SK-N-SH (cell line): Measurements from ENCODE around the gene NANS. TPM values are rescaled to one million over a fixed set of nuclear protein-coding genes. Genes with fewer than 3 reads are reported as not detected.

ENCODE experiments used
- CTCF ChIA-PET: fragments of 300-600, 350-600 bp; formaldehyde crosslinking; extraction: SDS; loops from one replicate; lab custom pipeline; 2021; lab: Yijun Ruan, JAX
- POLR2A ChIA-PET: fragments of 350-600 bp; sonication (Branson Sonifier 250); formaldehyde crosslinking; extraction: SDS; loops from one replicate; lab custom pipeline; 2020; ENCODE audit warnings: antibody characterized with exemption, inconsistent platforms; lab: Yijun Ruan, JAX
- DNase-seq: peaks from one replicate; pipeline ENCODE4 v3.0.0; 2012
- H2AFZ ChIP-seq: fragments of 200-600 bp; sonication (generic); 2 replicates; pipeline ENCODE4 v1.8.1; 2016; ENCODE audit warnings: antibody characterized with exemption, mild to moderate bottlenecking, low read depth
- H3F3A ChIP-seq: fragments of 200-600 bp; sonication (generic); replicated peaks from 2 replicates; pipeline ENCODE3; 2016; ENCODE audit warnings: antibody characterized with exemption, mild to moderate bottlenecking; ENCODE audit not compliant: insufficient read depth
- H3K27ac ChIP-seq, 2 experiments: fragments of 200-500 bp in 1 of 2; fragments of 200-600 bp in 1 of 2; sonication (Bioruptor generic) in 1 of 2; sonication (generic), shearing (Covaris generic) in 1 of 2; 2 replicates each; pipeline versions ENCODE4 v1.5.1 to v1.6.1; 2014 to 2016; ENCODE audit warnings: low read depth in 2 of 2, inconsistent platforms in 1 of 2, low read length in 1 of 2, mild to moderate bottlenecking in 1 of 2, mixed read lengths in 1 of 2
- H3K27me3 ChIP-seq: fragments of 200-600 bp; sonication (generic), shearing (Covaris generic); 2 replicates; pipeline ENCODE4 v1.6.1; 2016; ENCODE audit warnings: mixed run types; ENCODE audit not compliant: insufficient read depth
- H3K36me3 ChIP-seq, 2 experiments: fragments of 200-500 bp in 1 of 2; fragments of 200-600 bp in 1 of 2; sonication (Bioruptor generic) in 1 of 2; sonication (generic) in 1 of 2; replicated peaks in 1 of 2; 2 replicates each; pipeline versions ENCODE3 to v1.5.1; 2014 to 2016; ENCODE audit warnings: low read length in 1 of 2, mild to moderate bottlenecking in 1 of 2; ENCODE audit not compliant: insufficient read depth in 2 of 2, control insufficient read depth in 1 of 2
- H3K4me1 ChIP-seq, 2 experiments: fragments of 200-500 bp in 1 of 2; fragments of 200-600 bp in 1 of 2; sonication (Bioruptor generic) in 1 of 2; sonication (generic), shearing (Covaris generic) in 1 of 2; 2 replicates each; pipeline versions ENCODE4 v1.5.1 to v1.6.1; 2014 to 2016; ENCODE audit warnings: low read depth in 1 of 2, low read length in 1 of 2, mixed run types in 1 of 2; ENCODE audit not compliant: insufficient read depth in 2 of 2, control insufficient read depth in 1 of 2
- H3K4me2 ChIP-seq: fragments of 200-600 bp; sonication (generic), shearing (Covaris generic); 2 replicates; pipeline ENCODE4 v1.6.1; 2017; ENCODE audit warnings: mixed run types
- H3K4me3 ChIP-seq, 2 experiments: fragments of 200-500 bp in 1 of 2; fragments of 200-600 bp in 1 of 2; sonication (Bioruptor generic) in 1 of 2; sonication (generic), shearing (Covaris generic) in 1 of 2; 2 replicates each; pipeline versions ENCODE4 v1.5.1 to v1.8.1; 2014 to 2016; ENCODE audit warnings: low read depth in 2 of 2, inconsistent platforms in 1 of 2, low read length in 1 of 2, mild to moderate bottlenecking in 1 of 2, mixed read lengths in 1 of 2, moderate library complexity in 1 of 2
- H3K79me2 ChIP-seq: fragments of 200-600 bp; sonication (generic); 2 replicates; pipeline ENCODE4 v1.8.1; 2017; ENCODE audit warnings: mild to moderate bottlenecking; ENCODE audit not compliant: insufficient read depth
- H3K9ac ChIP-seq: fragments of 200-600 bp; sonication (generic); 2 replicates; pipeline ENCODE4 v1.6.1; 2017; ENCODE audit warnings: mixed run types
- H3K9me2 ChIP-seq: fragments of 200-600 bp; sonication (generic); 2 replicates; pipeline ENCODE4 v1.6.1; 2017; ENCODE audit warnings: mixed run types
- H3K9me3 ChIP-seq: fragments of 200-600 bp; sonication (generic); 2 replicates; pipeline ENCODE4 v1.6.1; 2017; ENCODE audit warnings: mixed run types, mild to moderate bottlenecking, moderate library complexity
- H4K20me1 ChIP-seq: fragments of 200-600 bp; sonication (generic); 2 replicates; pipeline ENCODE4 v1.6.1; 2017; ENCODE audit warnings: mild to moderate bottlenecking, mixed run types; ENCODE audit not compliant: insufficient read depth
- EZH2phosphoT487 ChIP-seq: fragments of 200-600 bp; sonication (generic); IDR thresholded peaks from 2 replicates; pipeline ENCODE4 v1.6.1; 2017; ENCODE audit warnings: low read depth, mixed run types, mild to moderate bottlenecking, antibody characterized with exemption, moderate library complexity, borderline replicate concordance
- FOXJ3 ChIP-seq: sonication (generic); formaldehyde crosslinking; IDR thresholded peaks from 2 replicates; pipeline ENCODE4 v1.5.1; 2020; ENCODE audit warnings: mild to moderate bottlenecking, missing genetic modification reagents
- FOXM1 ChIP-seq: IDR thresholded peaks from 2 replicates; pipeline ENCODE4 v1.4.0; 2012; ENCODE audit warnings: low read depth, mild to moderate bottlenecking
- GABPA ChIP-seq: IDR thresholded peaks from 2 replicates; pipeline ENCODE4 v1.4.0; 2012; ENCODE audit warnings: low read depth, mild to moderate bottlenecking
- GATA2 ChIP-seq: sonication (generic); formaldehyde crosslinking; IDR thresholded peaks from 2 replicates; pipeline ENCODE4 v1.5.0; 2020; ENCODE audit warnings: mild to moderate bottlenecking, missing genetic modification reagents
- MEF2A ChIP-seq: IDR thresholded peaks from 2 replicates; pipeline ENCODE4 v1.4.0; 2012; ENCODE audit warnings: low read depth, borderline replicate concordance
- POLR2AphosphoS5 ChIP-seq: IDR thresholded peaks from 2 replicates; pipeline ENCODE4 v1.6.1; 2012; ENCODE audit warnings: low read depth, low read length
- RFX5 ChIP-seq: IDR thresholded peaks from 2 replicates; pipeline ENCODE4 v1.6.1; 2012; ENCODE audit warnings: mild to moderate bottlenecking, improper control_type of control experiment, low read length
- SIN3A ChIP-seq: IDR thresholded peaks from 2 replicates; pipeline ENCODE4 v1.6.1; 2012; ENCODE audit warnings: low read depth, mild to moderate bottlenecking, low read length, moderate library complexity, borderline replicate concordance
- SMC3 ChIP-seq: IDR thresholded peaks from 2 replicates; pipeline ENCODE4 v1.6.1; 2012; ENCODE audit warnings: low read depth, low read length, improper control_type of control experiment
- TCF12 ChIP-seq: IDR thresholded peaks from 2 replicates; pipeline ENCODE4 v1.4.0; 2012
- YY1 ChIP-seq: IDR thresholded peaks from 2 replicates; pipeline ENCODE4 v1.4.0; 2012; ENCODE audit warnings: low read depth, mild to moderate bottlenecking
- WGBS: methylation state at CpG from one replicate; pipeline ENCODE4 v1.1.6; 2017; ENCODE audit warnings: low lambda C conversion rate; 5-methylcytosine and 5-hydroxymethylcytosine counted together
- polyA plus RNA-seq, 3 experiments: library from polyadenylated mRNA; depleted of rRNA; stranded (reverse); fragments of >200 nt; gene quantifications; 2 replicates each; pipeline ENCODE4 v1.2.3, GENCODE V29; 2012
- TF ChIP-seq, protein P1 (sequence below): fragments of 150-350 bp; IDR thresholded peaks from 2 replicates; pipeline ENCODE4 v1.6.1; 2017; ENCODE audit warnings: antibody characterized with exemption, low read length, low read depth, borderline replicate concordance
- TF ChIP-seq, protein P2 (sequence below): fragments of 150-350 bp; IDR thresholded peaks from 2 replicates; pipeline ENCODE4 v1.6.1; 2016; ENCODE audit warnings: mild to moderate bottlenecking, low read depth, low read length
- TF ChIP-seq, protein P3 (sequence below): IDR thresholded peaks from 2 replicates; pipeline ENCODE4 v1.4.0; 2012; ENCODE audit warnings: low read depth
- TF ChIP-seq, protein P4 (sequence below): IDR thresholded peaks from 2 replicates; pipeline ENCODE4 v1.4.0; 2012; ENCODE audit warnings: low read depth, borderline replicate concordance
- TF ChIP-seq, protein P5 (sequence below): fragments of 200-600 bp; sonication (generic); IDR thresholded peaks from 2 replicates; pipeline ENCODE4 v1.6.1; 2017; ENCODE audit warnings: antibody characterized with exemption, mild to moderate bottlenecking, moderate library complexity
- TF ChIP-seq, protein P6 (sequence below): IDR thresholded peaks from 2 replicates; pipeline ENCODE4 v1.6.1; 2012; ENCODE audit warnings: mild to moderate bottlenecking, low read depth, low read length, moderate library complexity

Gene NANS
- polyA plus RNA-seq, 1 of the 3 experiments (the other 2 are of a cell fraction): 61.3 TPM

DNA sequence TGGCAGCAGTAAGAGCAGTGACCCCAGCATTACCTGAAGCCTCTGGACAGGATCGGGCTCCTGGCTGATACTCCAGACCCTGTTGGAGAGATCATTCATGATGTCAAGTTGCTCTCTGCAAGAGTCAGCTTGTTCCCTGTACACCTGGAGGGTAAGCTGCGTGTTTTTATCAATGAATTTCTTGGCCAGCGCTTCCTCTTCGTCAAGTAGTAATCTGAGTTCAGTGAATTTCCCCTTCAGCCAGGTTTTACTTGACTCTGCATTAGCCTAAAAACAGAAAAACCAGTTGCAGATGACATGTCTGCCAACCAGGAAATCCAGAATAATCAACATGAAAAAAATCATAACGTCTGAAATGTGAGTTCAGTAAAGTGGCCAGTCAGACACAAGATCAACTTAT is 43.4 kb downstream of the NANS start:
- Histone ChIP-seq H3F3A (no peaks in the 10 kb centered on the region), H3K79me2 (no peaks in the 10 kb centered on the region), H3K4me2 (no peak overlapping the region), H3K27ac (no peak overlapping the region), H4K20me1 (no peaks in the 10 kb centered on the region), H3K9me3 (no peaks in the 10 kb centered on the region), H2AFZ (no peak overlapping the region), H3K27me3 (no peaks in the 10 kb centered on the region), H3K4me3 (no peak overlapping the region), H3K9me2 (no peaks in the 10 kb centered on the region), H3K9ac (no peak overlapping the region), H3K36me3 (peaks cover 0 to 6% of the 10 kb centered on the region in 2 experiments), H3K4me1 (peaks cover 0 to 3% of the 10 kb centered on the region in 2 experiments; a peak in 1 of 4 replicates)
- no peak for TF ChIP-seq SMC3
- TF ChIP-seq SIN3A: no peak
- TF ChIP-seq RFX5: no peak
- TF ChIP-seq, protein P1, sequence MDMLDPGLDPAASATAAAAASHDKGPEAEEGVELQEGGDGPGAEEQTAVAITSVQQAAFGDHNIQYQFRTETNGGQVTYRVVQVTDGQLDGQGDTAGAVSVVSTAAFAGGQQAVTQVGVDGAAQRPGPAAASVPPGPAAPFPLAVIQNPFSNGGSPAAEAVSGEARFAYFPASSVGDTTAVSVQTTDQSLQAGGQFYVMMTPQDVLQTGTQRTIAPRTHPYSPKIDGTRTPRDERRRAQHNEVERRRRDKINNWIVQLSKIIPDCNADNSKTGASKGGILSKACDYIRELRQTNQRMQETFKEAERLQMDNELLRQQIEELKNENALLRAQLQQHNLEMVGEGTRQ: no peak
- TF ChIP-seq POLR2AphosphoS5: no peak
- TF ChIP-seq, protein P2, sequence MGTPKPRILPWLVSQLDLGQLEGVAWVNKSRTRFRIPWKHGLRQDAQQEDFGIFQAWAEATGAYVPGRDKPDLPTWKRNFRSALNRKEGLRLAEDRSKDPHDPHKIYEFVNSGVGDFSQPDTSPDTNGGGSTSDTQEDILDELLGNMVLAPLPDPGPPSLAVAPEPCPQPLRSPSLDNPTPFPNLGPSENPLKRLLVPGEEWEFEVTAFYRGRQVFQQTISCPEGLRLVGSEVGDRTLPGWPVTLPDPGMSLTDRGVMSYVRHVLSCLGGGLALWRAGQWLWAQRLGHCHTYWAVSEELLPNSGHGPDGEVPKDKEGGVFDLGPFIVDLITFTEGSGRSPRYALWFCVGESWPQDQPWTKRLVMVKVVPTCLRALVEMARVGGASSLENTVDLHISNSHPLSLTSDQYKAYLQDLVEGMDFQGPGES: no peak
- TF ChIP-seq GABPA: no peak
- no peak for TF ChIP-seq YY1
- TF ChIP-seq, protein P3, sequence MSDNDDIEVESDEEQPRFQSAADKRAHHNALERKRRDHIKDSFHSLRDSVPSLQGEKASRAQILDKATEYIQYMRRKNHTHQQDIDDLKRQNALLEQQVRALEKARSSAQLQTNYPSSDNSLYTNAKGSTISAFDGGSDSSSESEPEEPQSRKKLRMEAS: no peak
- TF ChIP-seq MEF2A: no peak
- TF ChIP-seq FOXM1: no peak
- TF ChIP-seq GATA2 (CRISPR knock-in tag): no peak
- TF ChIP-seq EZH2phosphoT487: no peak
- TF ChIP-seq, protein P4, sequence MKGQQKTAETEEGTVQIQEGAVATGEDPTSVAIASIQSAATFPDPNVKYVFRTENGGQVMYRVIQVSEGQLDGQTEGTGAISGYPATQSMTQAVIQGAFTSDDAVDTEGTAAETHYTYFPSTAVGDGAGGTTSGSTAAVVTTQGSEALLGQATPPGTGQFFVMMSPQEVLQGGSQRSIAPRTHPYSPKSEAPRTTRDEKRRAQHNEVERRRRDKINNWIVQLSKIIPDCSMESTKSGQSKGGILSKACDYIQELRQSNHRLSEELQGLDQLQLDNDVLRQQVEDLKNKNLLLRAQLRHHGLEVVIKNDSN: no peak
- TF ChIP-seq FOXJ3 (CRISPR knock-in tag): no peak
- no peak for TF ChIP-seq TCF12
- TF ChIP-seq, protein P5, sequence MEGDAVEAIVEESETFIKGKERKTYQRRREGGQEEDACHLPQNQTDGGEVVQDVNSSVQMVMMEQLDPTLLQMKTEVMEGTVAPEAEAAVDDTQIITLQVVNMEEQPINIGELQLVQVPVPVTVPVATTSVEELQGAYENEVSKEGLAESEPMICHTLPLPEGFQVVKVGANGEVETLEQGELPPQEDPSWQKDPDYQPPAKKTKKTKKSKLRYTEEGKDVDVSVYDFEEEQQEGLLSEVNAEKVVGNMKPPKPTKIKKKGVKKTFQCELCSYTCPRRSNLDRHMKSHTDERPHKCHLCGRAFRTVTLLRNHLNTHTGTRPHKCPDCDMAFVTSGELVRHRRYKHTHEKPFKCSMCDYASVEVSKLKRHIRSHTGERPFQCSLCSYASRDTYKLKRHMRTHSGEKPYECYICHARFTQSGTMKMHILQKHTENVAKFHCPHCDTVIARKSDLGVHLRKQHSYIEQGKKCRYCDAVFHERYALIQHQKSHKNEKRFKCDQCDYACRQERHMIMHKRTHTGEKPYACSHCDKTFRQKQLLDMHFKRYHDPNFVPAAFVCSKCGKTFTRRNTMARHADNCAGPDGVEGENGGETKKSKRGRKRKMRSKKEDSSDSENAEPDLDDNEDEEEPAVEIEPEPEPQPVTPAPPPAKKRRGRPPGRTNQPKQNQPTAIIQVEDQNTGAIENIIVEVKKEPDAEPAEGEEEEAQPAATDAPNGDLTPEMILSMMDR: no peak
- TF ChIP-seq, protein P6, sequence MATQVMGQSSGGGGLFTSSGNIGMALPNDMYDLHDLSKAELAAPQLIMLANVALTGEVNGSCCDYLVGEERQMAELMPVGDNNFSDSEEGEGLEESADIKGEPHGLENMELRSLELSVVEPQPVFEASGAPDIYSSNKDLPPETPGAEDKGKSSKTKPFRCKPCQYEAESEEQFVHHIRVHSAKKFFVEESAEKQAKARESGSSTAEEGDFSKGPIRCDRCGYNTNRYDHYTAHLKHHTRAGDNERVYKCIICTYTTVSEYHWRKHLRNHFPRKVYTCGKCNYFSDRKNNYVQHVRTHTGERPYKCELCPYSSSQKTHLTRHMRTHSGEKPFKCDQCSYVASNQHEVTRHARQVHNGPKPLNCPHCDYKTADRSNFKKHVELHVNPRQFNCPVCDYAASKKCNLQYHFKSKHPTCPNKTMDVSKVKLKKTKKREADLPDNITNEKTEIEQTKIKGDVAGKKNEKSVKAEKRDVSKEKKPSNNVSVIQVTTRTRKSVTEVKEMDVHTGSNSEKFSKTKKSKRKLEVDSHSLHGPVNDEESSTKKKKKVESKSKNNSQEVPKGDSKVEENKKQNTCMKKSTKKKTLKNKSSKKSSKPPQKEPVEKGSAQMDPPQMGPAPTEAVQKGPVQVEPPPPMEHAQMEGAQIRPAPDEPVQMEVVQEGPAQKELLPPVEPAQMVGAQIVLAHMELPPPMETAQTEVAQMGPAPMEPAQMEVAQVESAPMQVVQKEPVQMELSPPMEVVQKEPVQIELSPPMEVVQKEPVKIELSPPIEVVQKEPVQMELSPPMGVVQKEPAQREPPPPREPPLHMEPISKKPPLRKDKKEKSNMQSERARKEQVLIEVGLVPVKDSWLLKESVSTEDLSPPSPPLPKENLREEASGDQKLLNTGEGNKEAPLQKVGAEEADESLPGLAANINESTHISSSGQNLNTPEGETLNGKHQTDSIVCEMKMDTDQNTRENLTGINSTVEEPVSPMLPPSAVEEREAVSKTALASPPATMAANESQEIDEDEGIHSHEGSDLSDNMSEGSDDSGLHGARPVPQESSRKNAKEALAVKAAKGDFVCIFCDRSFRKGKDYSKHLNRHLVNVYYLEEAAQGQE: no peak
- ChIA-PET POLR2A (interaction anchor here (1.2 kb wide), 1 partner anchor 11 kb away, joined by 3 read pairs; no protein-coding TSS in a partner anchor), CTCF (interaction anchor here (0.8 to 1.5 kb wide), 2 partner anchors 9 to 14 kb away, joined by 3 to 4 read pairs; no protein-coding TSS in a partner anchor)
- DNase-seq: no peak
- WGBS: 96% methylated on average over 5 of the region's 5 CpGs
